Epithelial cell of proximal tubule (primary cell): ENCODE results near the gene PLXNA4. TPM values are rescaled to one million over a fixed set of nuclear protein-coding genes. Genes with fewer than 3 reads are reported as not detected.
A peak's percentile ranks its signal among the peaks of the same experiment; 100 is the strongest.

Experiments
- DNase-seq: peaks from one replicate; pipeline ENCODE4 v3.0.0-alpha.2; 2011; ENCODE audit warnings: low read depth
- H3K4me3 ChIP-seq: 2 replicates; pipeline ENCODE4 v1.5.1; 2011; ENCODE audit warnings: low read depth, mild to moderate bottlenecking, low read length
- total RNA-seq: library from RNA; depleted of rRNA; stranded (reverse); fragments of >200 nt; gene quantifications from 2 replicates; pipeline ENCODE4 v1.2.3, GENCODE V29; 2015
- TF ChIP-seq, protein P1 (sequence below): conservative IDR thresholded peaks from 2 replicates; pipeline ENCODE4 v1.5.1; 2012; ENCODE audit warnings: low read depth, mild to moderate bottlenecking, low read length

The PLXNA4 gene
- total RNA-seq, 1 donor from 2014 or later: not detected

DNA sequence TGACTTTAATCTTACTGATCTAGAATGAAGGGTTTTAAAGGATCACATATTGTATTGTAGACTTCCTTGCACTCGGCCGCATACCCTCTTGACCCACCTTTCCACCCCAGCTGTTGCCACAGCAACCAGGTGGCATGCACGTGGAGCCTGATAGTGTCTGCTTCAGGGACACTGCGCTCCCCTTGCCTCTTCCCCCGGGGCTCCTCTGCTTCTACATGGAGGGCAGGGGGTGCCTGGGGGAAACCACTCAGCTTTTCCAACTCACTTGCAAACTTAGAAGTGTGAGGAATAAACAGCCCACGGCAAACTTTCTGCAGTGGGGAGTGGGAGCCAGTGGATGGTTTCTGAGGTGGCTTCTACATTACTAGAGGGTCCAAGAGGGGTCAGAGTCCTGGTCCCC is 458.6 kb downstream of the PLXNA4 start:
- no peak for DNase-seq
- TF ChIP-seq, protein P1, sequence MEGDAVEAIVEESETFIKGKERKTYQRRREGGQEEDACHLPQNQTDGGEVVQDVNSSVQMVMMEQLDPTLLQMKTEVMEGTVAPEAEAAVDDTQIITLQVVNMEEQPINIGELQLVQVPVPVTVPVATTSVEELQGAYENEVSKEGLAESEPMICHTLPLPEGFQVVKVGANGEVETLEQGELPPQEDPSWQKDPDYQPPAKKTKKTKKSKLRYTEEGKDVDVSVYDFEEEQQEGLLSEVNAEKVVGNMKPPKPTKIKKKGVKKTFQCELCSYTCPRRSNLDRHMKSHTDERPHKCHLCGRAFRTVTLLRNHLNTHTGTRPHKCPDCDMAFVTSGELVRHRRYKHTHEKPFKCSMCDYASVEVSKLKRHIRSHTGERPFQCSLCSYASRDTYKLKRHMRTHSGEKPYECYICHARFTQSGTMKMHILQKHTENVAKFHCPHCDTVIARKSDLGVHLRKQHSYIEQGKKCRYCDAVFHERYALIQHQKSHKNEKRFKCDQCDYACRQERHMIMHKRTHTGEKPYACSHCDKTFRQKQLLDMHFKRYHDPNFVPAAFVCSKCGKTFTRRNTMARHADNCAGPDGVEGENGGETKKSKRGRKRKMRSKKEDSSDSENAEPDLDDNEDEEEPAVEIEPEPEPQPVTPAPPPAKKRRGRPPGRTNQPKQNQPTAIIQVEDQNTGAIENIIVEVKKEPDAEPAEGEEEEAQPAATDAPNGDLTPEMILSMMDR: no peak
- H3K4me3 ChIP-seq: no peak overlapping the region

DNA sequence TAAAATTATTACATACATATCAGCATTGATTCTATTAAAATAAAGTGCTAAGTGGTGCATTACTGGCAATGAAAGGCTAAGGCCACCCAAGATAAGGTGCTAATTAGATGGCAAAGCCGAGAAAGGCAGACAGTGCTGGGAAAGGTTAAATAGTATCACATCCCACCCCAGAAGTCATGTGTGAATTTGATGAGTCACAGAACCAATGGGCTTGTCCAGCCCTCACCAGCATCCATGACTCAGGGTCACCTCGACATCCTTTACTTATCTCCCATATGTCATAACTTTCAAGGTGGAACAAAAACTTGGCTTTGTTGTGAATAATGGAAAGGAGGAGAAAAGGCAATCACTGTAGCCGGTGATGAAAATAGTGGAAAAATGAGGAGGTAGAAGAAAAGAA is 459.1 kb downstream of the PLXNA4 start:
- no peak overlapping the region for H3K4me3 ChIP-seq
- TF ChIP-seq, protein P1: no peak
- peak; percentile 43 for DNase-seq

GRCh38 chr7:132116369-132116768 is 459.9 kb downstream of the PLXNA4 start:
- no peak for DNase-seq
- no peak overlapping the region for H3K4me3 ChIP-seq
- TF ChIP-seq, protein P1: no peak

DNA sequence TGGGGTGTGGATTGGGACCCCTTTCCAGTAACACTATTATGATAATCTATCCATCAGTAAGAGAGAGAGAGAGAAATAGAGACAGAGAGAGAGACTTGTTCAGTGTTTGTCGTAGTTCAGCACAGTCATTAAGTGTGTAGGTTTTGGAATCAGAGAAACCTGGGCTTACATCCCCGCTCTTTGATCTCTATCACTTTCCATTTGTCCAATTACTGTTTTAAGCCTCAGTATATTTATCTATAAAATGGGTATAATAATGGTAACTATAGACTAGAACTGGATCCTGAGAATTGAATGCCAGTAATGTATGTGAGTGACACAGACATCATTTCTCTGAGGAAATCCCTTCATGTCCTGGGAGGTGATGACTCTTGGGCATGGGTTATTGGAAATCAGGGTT is 460.5 kb downstream of the PLXNA4 start:
- no peak overlapping the region for H3K4me3 ChIP-seq
- TF ChIP-seq, protein P1: no peak
- DNase-seq: no peak

- TF ChIP-seq, protein P1: no peak
- no peak overlapping the region for H3K4me3 ChIP-seq
Observed at GRCh38 chr7:132115028-132115427, 461.2 kb downstream of the PLXNA4 start.

DNA sequence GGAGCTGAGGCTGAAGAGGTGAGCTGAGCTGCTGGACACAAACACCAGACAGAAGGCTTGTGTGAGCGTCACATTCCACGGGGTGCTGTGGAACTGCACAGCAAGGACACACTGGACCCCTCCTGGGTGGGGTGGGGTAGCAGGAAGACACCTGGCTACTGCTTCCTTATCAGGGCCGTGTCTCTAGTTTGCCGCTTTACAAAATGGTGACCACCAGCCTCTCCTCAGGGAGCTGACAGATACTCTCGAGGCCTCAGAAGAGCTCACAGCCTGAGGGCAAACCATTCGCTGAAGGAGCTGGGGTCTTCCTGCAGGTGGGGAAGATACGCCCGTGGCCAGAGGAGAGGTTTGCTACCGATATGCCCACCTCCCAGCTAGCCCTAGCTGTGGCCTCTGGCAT is 461.9 kb downstream of the PLXNA4 start:
- TF ChIP-seq, protein P1: no peak
- no peak overlapping the region for H3K4me3 ChIP-seq
- no peak for DNase-seq

More at GRCh38 chr7:132115028-132115427, 461.2 kb downstream of the PLXNA4 start:
- no peak for DNase-seq

DNA sequence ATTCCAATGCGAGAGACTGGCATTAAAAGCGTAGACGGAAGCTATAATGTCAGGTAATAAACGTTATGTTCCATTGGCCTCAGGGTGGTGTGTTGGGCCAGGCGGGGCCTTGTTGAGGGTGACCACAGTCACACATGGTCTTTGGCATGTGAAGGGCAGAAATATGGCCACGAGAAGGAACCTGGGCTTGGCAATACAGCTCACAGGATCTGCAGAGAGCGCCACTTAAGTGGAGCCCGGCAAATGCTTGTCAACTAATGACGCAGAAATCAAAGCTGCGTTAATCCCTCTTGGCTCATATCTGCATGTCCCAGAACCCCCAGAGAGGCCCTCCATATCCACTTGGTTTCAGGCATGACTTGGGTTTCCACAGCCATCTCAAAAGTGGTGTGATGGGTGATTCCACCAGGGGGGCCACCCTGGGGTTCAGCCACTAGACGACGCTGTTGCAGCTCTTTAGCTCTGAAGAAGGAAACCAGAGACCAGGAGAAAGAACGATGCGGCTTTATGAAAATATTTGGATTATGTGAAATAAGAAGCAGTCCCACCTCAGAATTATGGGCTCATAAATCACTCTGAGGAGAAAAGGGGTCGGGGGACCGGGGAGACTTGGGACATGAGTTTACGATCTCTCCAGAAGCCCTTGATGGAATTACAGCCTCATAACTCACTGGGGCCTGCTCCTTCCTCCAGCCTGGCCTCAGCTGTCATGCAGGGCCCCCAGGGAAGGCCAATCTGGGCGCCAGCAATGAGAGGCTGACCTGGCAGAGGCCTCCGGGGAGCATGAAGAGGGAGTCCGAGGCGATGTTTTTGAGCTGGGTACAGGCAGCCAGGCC is 462.5 kb downstream of the PLXNA4 start:
- no peak for DNase-seq
- TF ChIP-seq, protein P1: no peak
- H3K4me3 ChIP-seq: no peak overlapping the region
